Activated CD4-positive, alpha-beta T cell treated with anti-CD3 and anti-CD28 coated beads, Interleukin-2, Interleukin-4, amounts not matched to agents 100 ng/mL and 50 ng/mL, durations not matched to agents 16 hours and 8 hours (primary cell): ENCODE data around the gene TRIM16.
"Not testable (repeated sequence)": the region's sequence is repeated elsewhere in the genome, so short reads cannot be mapped to it uniquely, and the experiment has no call there.

Experiments
- DNase-seq: peaks from one replicate; pipeline ENCODE4 v3.0.0-alpha.2; 2020; ENCODE audit warnings: low spot score

TRIM16 gene

DNA sequence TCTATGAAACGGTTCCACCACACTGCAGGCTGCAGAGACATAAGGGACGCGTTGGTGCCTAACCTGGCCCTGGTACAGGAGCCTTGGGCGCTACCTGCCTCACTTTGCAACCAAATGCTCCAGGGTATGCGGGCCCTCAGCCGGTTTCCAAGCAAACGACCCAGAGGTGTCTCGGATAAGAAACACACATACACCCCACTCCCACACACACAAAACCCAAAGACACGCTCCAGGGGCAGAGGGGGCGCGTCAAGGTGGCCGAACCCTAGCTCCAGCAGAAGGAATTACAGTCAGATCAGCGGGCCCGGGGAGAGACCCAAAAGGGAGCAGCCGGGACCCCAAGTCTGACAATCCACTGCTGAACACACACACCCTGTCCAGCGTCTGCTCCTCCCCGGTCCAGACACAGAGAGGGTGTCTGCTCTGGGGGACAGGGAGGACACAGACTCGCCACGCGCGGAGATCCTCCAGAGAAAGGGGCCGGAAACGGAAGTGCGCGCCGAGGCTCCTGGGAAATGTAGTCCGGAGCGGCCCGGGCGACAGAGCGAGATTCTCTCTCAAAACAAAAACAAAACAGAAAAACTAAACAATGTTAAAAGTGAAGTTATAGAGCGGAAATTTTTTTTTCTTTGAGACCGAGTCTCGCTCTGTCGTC lies at the start of gene TRIM16:
Gene TRIM16, minus strand, starts transcription at position 488 of the 655 bp plus-strand sequence. CDS start 32,702 bp downstream, outside the sequence.
- peak; percentile 75 for DNase-seq

DNA sequence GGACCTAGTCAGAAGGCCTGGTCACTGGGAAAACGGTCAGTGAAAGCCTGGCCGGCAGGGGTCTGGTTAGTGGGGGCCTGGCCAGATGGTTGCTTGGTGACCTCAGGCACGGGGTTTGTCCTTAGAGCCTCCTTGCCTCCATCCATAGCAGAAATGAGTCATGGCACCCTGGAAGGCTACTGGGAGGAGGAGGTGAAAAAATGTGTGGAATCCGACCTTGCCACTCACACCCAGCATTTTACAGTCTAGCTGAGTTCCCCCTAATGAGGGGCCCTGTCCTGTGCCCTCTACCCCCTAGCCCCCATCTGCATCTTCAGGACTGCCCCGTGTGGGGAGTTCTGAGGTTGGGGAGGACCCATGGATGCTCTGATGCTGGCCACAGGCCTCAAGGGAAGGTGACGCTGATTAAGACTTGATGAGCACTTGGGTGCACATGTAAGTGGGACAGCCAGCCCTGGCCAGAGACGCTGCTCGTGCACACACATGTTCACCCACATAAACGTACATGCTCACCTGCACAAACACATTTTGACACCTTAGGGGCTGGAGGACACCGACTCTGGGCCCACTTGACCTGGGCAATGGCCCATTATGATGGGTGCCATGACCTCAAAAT lies 49.2 kb upstream of the TRIM16 start:
- DNase-seq = not testable (repeated sequence)

DNA sequence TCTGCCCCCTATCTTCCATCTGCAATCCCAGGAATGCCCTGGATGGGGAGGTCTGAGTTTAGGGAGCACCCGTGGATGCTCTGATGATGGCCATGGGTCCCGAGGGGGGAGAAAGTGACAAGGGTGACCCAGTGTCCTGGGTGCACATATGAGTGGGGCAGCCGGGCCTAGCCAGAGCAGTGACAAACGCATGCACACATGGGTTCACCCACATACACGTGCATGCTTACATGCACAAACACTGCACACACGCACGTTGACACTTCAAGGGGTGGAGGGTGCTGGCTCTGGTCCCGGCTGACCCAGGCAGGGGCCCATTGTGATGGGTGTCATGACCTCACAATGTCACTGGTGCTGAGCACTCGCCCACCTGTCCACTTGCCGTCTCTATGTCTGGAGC lies 47.8 kb upstream of the TRIM16 start, which contains the start of gene TBC1D26:
Gene TBC1D26, plus strand, starts transcription at position 384 of the 400 bp plus-strand sequence. CDS start 3,066 bp downstream, outside the sequence.
- not testable (repeated sequence) for DNase-seq

DNA sequence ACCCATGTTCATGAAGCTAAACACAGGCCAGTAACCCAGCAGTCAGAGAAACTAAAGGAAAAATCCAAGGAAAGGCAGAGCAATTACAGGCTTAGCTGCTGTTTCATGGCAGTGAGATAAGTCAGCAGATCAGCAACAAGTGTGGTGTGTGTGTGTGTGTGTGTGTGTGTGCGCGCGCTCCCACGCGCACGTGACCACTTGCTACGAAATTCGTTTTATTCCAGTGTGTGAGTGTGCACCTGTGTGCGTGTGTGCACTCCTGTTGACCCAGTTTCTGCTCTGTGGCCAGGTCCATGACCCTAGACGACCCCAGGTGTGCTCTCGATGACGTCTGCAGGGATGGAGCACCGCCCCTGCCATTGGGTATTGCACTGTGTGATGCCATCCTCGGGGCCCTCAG lies 46.4 kb upstream of the TRIM16 start:
- DNase-seq = not testable (repeated sequence)

DNA sequence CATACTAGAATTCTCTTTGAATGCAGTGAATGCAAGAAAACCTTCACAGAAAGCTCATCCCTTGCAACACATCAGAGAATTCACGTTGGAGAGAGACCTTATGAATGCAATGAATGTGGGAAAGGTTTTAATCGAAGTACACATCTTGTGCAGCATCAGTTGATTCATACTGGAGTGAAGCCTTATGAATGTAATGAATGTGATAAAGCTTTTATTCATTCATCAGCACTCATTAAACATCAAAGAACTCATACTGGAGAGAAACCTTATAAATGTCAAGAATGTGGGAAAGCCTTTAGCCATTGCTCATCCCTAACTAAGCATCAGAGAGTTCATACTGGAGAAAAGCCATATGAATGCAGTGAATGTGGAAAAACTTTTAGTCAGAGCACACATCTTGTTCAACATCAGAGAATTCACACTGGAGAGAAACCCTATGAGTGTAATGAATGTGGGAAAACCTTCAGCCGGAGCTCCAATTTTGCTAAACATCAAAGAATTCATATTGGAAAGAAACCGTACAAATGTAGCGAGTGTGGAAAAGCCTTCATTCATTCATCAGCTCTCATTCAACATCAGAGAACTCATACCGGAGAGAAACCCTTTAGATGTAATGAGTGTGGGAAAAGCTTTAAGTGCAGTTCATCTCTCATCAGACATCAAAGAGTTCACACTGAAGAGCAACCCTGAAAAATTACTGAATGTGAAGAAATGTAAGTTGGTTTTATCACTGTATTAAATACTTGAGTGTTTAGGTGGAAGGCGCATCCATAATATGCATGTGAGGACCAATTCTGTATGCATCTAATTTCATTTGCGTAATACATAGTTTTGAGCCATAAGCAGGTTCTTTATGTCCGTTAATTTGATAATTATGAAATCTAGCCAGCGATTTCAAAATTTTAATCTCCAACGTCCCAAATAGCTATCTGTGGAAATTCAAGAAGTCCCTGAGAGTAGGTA lies 32.8 kb upstream of the TRIM16 start:
- not testable (repeated sequence) for DNase-seq

GRCh38 chr17:15708879-15709278 lies 24.8 kb upstream of the TRIM16 start:
- not testable (repeated sequence) for DNase-seq

DNA sequence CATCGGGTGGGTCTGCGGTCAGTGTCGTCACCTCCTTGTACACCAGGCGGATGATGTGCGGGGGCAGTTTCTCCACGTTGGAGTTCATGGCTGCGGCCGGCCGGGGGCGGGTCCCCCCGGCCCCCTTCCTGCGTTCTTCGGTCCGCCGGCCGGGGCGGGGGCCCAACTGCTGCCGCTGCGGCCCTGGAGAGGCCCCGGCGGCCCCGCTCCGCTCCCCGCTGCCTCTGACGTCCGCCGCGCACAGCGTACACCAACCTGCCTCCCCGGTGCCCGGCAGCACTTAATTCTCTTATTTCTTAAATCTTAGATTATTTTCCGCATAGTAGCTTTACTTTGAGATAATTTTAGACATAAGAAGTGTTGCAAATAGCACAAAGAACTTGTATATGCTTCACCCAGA lies 20.7 kb upstream of the TRIM16 start:
- not testable (repeated sequence) for DNase-seq

- DNase-seq = not testable (repeated sequence)
Measured at GRCh38 chr17:15704239-15704638, 20.1 kb upstream of the TRIM16 start.

GRCh38 chr17:15699937-15700336 lies 15.8 kb upstream of the TRIM16 start:
- DNase-seq = not testable (repeated sequence)

- DNase-seq = peak; percentile 100
Measured at GRCh38 chr17:15699413-15699924, 15.4 kb upstream of the TRIM16 start, which contains the start of gene ZNF286A. ZNF286A (plus strand) TSS chr17:15699752; CDS start chr17:15700330, 578 bp downstream.

- not testable (repeated sequence) for DNase-seq
Measured at GRCh38 chr17:15698967-15699366, 14.9 kb upstream of the TRIM16 start.

- not testable (repeated sequence) for DNase-seq
Measured at GRCh38 chr17:15687494-15687893, 3.4 kb upstream of the TRIM16 start.

GRCh38 chr17:15683135-15683534 lies 976 bp downstream of the TRIM16 start:
- DNase-seq = not testable (repeated sequence)

- DNase-seq = not testable (repeated sequence)
Measured at GRCh38 chr17:15675991-15676390, 8.1 kb downstream of the TRIM16 start.

DNA sequence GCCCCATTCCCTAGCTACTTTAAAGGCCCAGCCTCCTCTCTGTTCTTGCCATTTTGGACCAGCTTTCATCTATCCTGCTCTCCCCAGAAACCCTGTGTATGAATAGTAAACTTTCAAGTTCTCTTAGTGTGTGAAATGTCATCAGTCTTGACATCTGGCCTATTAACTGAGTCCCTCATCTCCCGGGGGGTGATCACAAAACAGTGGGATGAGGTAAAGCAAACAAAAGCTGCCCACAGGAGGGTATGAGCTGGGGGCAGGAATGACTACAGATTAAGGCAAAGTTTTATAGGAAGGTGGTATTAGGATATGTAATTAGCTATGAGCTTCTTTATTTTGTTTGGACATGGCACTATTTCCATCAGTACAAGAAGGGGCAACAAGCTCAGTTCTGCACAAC lies 9.5 kb downstream of the TRIM16 start:
- DNase-seq = not testable (repeated sequence)

GRCh38 chr17:15669526-15669925 lies 14.6 kb downstream of the TRIM16 start:
- not testable (repeated sequence) for DNase-seq

DNA sequence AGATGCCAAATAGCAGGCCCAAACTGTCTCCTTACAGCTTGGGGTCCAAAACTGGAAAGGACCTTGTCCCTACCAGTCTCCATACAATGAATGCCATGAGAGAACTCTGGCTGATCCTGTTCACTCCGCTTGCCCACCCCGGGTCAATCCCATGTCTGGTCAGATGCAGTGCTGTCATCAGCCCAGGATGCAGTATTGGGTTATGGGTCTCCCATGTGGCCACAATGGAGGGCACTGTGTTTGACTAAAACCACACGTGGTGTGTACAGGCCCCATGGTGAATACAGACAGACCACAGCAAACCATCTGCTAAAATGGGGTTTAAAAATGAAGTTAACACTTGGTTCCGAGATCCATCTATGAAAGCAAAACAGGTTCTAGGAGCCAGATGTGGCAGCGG lies 20.4 kb downstream of the TRIM16 start:
- no peak for DNase-seq

GRCh38 chr17:15663176-15663575 lies 20.9 kb downstream of the TRIM16 start:
- no peak for DNase-seq

DNA sequence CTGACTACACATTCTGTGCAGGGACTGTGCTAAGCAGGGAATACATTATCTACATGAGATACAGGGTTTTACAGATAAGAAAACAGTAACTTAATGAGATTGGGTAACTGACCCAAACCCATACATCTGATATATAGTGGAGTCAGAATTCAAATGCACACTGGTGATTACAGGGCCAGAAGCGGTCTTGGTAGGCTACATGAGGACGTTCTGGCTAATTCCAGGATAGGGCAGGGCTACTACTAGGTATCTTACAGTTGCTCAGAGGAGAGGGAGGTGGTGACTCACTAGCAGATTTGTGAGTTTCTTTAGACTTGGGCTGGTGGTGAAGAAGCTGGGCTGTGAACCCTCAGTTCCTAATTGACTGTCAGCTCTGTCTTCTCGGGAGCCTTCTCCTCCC lies 21.4 kb downstream of the TRIM16 start:
- DNase-seq = no peak

GRCh38 chr17:15660077-15660476 lies 24.0 kb downstream of the TRIM16 start:
- no peak for DNase-seq

DNA sequence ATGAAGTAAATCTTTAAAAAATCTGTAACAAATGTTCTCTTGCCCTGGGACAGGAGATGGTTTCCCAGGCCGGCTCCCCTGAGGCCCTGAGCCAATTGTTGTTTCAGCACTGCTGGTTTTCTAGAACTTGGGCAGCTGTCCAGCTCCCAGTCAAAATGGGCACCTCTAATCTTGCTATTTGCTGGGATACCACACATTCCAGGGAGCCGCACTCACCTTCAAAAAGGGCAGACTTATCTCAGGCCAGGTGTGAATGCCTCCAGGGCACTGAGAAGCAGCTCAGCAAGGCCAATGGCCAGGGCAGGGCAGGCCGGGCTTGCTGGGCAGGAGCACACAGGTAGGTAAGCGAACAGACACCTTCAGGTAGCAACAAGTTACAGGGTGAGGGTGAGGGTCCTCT lies 24.4 kb downstream of the TRIM16 start:
- DNase-seq = no peak

DNA sequence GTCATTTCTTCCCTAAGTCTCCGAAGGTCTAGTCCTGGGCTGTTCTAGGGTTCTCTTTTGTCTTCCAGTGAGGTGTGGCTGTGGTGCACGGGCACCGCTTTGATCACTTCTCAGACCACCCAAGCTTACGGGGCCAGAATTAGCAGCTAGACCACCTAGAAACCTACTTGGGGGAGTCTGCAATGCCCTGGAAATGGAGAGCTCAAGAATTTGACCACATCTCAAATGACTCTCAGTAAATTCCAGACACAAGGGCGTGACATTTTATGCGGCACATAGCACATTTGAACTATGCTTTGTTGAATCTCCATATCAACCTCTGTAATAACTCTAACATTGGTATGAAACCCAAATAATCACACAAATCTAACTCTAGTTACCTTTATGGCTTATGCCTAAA lies 24.9 kb downstream of the TRIM16 start:
- no peak for DNase-seq
